HG02870 (cell line): ENCODE results near the gene CBLC.

Experiments
- ATAC-seq: cut with Tn5 transposase; IDR thresholded peaks from one replicate; pipeline ENCODE4 v1.9.1; 2021; ENCODE audit warnings: mild to moderate bottlenecking, moderate library complexity; ENCODE audit not compliant: unreplicated experiment

CBLC gene

GRCh38 chr19:44799627-44800346, 22.1 kb downstream of the CBLC start:
- no peak for ATAC-seq

- ATAC-seq = peak; percentile 55
Measured at GRCh38 chr19:44800461-44800860, 22.8 kb downstream of the CBLC start.

GRCh38 chr19:44803442-44804428, 26.0 kb downstream of the CBLC start:
- no peak for ATAC-seq

GRCh38 chr19:44806291-44806690, 28.6 kb downstream of the CBLC start:
- ATAC-seq = no peak

- no peak for ATAC-seq
Measured at GRCh38 chr19:44807162-44807561, 29.5 kb downstream of the CBLC start.

- no peak for ATAC-seq
Measured at GRCh38 chr19:44807652-44808462, 30.2 kb downstream of the CBLC start.

GRCh38 chr19:44808463-44809371, 31.0 kb downstream of the CBLC start, which contains the start of gene BCAM:
Gene BCAM (plus strand): TSS chr19:44809103. CDS start chr19:44809125, 22 bp downstream.
- no peak for ATAC-seq

- ATAC-seq = no peak
Measured at GRCh38 chr19:44809577-44810233, 32.0 kb downstream of the CBLC start.

GRCh38 chr19:44810234-44811121, 32.8 kb downstream of the CBLC start:
- ATAC-seq = no peak

GRCh38 chr19:44811122-44811419, 33.4 kb downstream of the CBLC start:
- ATAC-seq = no peak

- ATAC-seq = no peak
Measured at GRCh38 chr19:44812142-44812718, 34.5 kb downstream of the CBLC start.

- no peak for ATAC-seq
Measured at GRCh38 chr19:44813070-44813840, 35.6 kb downstream of the CBLC start.

GRCh38 chr19:44813841-44814470, 36.3 kb downstream of the CBLC start:
- ATAC-seq = no peak

GRCh38 chr19:44814517-44814916, 36.8 kb downstream of the CBLC start:
- ATAC-seq = no peak

- no peak for ATAC-seq
Measured at GRCh38 chr19:44816301-44816700, 38.6 kb downstream of the CBLC start.

GRCh38 chr19:44817725-44818465, 40.2 kb downstream of the CBLC start:
- no peak for ATAC-seq
